GM18507 (cell line): Measurements from ENCODE around the gene TMEM80.

Experiments
- DNase-seq: peaks from one replicate; pipeline ENCODE4 v3.0.0; 2011; ENCODE audit warnings: low read depth; ENCODE audit not compliant: insufficient read length; ENCODE audit errors: extremely low spot score
- FAIRE-seq: peaks from 2 replicates; lab custom pipeline; 2011; peaks lifted over from hg19 to GRCh38; lab: Jason Lieb, UNC

Gene TMEM80

DNA sequence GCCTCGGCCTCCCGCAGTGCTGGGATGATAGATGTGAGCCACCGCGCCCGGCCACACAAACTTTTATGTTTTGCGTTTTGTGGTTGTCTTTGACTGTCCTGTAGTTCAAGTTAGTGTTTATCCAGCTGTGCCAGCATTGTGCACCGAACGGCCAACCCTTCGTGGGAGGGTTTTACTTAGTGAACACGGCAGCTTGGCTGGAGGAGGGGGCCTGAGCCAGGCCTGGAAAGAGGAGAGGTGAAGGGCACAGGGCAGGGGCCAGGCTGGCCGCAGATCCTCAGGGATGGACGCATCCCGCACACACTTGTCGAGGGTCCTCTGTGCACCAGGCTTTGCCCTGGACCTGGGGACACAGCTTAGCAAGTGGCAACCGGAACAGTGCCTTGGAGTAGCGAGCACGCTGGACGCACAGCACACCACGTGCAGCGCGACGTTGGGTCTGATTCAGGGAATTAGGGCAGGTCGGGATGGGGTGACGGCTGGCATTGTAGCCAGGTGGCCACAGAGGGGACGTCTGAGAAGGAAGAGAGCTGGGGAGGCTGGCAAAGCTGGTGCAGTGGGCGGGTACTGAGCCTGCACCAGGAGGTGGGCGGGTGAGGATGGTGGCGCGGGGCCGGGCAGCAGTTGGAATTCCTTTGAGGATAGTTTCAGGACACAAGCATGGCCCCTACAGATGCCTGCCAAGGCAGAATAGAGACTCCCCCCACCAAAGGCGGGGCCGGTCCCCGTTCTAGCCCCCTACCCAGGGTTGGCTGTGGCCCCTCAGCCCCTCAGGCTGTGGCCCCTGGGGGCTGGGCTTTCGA is 23.8 kb downstream of the TMEM80 start:
- FAIRE-seq, result no peak
- DNase-seq, result no peak

DNA sequence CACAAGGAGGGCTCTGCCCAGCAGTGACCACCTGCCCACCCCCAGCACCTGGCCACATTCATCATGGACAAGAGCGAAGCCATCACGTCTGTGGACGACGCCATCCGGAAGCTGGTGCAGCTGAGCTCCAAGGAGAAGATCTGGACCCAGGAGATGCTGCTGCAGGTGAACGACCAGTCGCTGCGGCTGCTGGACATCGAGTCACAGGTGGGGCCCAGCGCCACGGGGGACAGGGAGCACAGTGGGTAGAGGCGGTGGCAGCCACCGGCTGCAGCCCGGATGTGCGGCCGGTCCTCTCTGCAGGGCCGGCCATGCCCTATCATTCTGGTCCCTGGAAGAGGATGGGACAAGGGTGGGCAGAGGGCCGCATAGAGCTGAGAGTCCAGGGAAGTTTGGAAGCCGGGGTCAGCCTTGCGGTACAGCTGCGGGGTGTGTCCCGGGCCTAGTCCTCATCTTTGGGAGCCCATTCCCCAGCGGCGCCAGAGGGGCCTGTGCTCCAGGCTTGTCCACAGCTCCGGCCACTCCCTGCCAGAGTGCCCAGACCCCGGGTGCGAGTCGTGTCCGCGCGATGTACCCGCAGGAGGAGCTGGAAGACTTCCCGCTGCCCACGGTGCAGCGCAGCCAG is 24.5 kb downstream of the TMEM80 start:
- FAIRE-seq (no peak), DNase-seq (no peak)

DNA sequence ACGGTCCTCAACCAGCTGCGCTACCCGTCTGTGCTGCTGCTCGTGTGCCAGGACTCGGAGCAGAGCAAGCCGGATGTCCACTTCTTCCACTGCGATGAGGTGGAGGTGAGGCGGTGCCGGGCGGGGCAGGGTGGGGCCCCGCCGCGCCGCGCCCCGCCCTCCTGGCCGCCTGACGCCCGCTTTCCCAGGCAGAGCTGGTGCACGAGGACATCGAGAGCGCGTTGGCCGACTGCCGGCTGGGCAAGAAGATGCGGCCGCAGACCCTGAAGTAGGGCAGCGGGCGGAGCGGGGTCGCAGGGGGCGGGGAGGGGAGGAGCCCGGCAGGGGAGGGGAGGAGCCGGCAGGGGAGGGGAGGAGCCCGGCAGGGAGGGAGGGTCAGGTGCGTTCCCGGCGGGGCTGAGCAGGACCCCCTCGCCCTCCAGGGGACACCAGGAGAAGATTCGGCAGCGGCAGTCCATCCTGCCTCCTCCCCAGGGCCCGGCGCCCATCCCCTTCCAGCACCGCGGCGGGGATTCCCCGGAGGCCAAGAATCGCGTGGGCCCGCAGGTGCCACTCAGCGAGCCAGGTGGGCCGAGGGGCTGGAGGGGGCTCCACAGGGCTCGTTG is 25.1 kb downstream of the TMEM80 start:
- no peak for FAIRE-seq
- DNase-seq, result no peak

DNA sequence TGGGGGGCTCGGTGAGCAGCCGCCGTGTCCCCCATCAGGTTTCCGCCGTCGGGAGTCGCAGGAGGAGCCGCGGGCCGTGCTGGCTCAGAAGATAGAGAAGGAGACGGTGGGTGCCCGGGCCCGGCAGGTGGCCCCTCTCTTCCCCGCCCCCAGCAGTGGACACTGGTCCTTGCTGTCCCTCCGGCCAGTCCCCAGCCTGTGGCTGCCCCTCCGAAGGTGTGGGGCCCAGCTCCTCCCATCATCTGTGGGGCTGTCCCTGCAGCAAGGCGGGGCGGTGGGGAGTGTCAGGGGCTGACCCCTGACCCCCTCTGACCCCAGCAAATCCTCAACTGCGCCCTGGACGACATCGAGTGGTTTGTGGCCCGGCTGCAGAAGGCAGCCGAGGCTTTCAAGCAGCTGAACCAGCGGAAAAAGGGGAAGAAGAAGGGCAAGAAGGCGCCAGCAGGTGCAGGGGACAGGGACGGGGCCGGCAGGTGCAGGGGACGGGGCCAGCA is 25.7 kb downstream of the TMEM80 start:
- DNase-seq (no peak), FAIRE-seq (no peak)

DNA sequence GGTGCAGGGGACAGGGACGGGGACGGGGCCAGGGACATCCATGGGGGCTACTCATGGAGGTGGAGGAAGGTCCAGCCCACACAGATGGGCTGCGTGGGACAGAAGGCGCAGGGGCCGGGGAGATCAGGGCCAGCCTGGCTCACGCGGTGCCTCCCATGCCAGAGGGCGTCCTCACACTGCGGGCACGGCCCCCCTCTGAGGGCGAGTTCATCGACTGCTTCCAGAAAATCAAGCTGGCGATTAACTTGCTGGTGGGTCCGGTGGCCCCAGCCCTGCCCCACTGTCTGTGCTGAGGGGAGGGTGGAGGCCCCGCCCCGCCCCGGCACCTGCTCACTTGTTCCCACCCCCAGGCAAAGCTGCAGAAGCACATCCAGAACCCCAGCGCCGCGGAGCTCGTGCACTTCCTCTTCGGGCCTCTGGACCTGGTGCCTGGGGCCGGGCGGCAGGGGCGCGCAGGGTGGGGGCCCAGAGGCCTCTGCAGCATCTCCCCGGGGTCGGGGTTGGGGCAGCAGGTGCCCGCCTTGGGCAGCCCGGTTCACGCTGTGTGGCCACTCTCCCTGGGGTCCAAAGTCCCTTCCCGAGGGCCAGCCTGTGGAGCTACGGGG is 26.2 kb downstream of the TMEM80 start:
- DNase-seq, result no peak
- FAIRE-seq, result no peak

DNA sequence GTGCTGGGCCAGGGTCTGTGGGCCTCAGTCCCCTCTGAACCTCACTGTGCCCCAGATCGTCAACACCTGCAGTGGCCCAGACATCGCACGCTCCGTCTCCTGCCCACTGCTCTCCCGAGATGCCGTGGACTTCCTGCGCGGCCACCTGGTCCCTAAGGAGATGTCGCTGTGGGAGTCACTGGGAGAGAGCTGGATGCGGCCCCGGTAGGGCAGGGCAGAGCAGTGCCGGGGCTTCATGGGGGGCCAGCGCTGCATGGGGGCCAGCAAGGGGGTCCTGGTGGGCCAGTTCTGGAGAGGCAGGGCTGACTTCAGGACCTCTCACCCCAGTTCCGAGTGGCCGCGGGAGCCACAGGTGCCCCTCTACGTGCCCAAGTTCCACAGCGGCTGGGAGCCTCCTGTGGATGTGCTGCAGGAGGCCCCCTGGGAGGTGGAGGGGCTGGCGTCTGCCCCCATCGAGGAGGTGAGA is 26.8 kb downstream of the TMEM80 start:
- DNase-seq, result no peak
- no peak for FAIRE-seq

DNA sequence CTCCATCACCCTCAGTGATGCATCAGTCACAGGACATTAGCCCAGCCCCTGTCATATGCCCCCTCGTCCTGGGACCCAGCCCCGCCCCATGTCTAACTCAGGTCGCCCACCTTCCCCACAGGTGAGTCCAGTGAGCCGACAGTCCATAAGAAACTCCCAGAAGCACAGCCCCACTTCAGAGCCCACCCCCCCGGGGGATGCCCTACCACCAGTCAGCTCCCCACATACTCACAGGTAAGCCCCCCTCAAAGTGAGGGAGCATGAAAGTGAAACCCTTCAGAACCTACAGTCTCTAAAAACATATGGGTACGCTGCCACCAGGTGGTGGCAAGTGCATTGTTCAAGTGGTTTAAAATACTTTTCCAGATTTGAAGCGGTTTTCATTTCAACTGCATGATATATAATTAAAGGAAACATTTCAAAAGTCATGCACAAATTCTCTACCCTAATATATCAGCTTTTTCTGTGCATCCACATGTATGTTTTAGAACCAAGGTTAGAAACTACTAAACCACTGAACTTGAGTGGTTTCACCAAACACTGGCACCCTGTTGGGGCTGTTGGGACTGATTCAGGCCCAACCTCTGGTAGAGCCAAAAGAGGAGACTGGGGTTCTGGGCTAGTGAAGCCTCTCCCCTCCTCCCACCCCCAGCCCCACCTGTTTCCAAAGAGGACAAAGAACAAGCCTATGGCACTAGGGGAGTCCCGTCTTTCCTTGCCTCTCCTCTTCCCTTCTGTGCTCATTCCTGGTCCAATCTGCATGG is 27.7 kb downstream of the TMEM80 start:
- FAIRE-seq (peak; percentile 91), DNase-seq (no peak)

DNA sequence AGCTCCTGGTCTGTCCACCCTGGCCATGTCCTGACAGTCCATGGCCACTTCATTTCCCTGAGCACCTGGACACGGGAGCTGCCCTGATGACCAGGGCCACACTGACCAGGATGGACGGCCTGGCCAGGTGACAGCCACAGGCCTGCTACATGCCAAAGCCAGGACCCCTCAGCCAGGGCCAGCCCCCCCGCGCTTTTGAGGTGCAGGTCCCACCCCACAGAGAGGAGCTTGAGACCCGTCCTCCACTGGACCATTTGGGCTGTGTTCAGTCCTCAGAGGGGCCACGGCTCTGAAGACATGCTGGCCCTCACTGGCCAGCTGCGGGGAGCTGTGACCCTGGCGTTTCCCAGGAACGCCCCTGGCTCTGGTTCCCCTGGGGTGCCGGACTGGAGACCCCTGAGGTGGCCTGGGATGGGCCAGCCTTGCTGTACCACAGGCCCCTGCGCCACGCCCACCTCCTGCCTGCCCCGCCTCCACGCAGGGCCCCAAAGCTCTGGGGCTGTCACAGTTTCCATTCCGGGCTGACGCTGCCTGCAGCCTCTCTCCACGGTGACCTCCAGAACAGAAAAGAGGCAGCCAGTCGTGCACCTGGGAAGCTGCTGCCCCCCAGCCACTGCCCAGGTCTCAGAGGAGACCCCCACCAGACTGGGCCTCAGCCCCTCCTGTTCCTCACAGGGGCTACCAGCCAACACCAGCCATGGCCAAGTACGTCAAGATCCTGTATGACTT is 28.6 kb downstream of the TMEM80 start:
- FAIRE-seq (no peak), DNase-seq (no peak)

DNA sequence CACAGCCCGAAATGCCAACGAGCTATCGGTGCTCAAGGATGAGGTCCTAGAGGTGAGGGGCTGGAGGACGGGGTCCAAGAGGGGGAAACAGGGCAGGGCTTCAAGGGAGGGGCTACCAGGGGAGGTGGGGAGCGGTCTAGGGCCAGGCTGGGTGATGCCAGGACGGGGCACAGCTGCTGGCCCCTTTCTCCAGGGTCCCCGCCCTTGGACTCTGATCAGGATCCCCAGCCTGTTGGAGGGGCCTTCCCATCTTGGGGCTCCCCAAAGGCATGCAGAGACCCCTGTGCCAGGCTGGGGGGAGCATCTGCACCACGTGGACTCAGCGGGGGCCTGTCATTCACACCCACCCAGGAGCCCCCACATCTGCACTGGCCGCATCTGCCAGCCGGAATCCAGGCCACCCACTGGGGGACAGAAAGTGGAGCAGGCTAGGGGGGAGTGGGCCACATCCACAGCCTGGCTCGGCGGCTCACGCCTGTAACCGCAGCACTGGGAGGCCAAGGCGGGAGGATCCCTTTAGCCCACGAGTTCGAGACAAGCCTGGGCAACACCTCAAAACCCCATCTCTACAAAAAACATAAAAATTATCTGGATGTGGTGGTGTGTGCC is 29.3 kb downstream of the TMEM80 start:
- no peak for FAIRE-seq

DNA sequence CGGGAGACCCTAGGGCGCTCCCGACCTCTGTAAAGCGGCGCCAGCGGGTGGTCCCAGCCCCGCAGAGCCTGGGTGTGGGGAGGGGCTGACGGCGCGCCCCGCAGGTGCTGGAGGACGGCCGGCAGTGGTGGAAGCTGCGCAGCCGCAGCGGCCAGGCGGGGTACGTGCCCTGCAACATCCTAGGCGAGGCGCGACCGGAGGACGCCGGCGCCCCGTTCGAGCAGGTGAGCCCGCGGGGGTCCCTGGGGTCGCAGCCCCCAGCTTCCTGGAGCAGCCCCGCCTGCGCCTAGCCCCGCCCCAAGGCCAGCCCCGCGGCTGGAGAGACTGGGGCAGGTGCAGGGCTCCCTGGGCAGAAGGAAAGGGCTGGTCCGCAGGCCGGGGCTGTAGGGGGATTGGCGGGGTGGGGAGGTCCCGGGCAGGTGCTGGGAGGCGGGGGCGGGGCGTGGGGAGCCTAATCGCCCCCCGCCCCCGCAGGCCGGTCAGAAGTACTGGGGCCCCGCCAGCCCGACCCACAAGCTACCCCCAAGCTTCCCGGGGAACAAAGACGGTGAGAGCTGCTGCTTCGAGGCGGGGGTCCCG is 30.1 kb downstream of the TMEM80 start:
- FAIRE-seq (no peak), DNase-seq (no peak)

More for the DNA sequence above, 29.3 kb downstream of the TMEM80 start:
- DNase-seq, result no peak

DNA sequence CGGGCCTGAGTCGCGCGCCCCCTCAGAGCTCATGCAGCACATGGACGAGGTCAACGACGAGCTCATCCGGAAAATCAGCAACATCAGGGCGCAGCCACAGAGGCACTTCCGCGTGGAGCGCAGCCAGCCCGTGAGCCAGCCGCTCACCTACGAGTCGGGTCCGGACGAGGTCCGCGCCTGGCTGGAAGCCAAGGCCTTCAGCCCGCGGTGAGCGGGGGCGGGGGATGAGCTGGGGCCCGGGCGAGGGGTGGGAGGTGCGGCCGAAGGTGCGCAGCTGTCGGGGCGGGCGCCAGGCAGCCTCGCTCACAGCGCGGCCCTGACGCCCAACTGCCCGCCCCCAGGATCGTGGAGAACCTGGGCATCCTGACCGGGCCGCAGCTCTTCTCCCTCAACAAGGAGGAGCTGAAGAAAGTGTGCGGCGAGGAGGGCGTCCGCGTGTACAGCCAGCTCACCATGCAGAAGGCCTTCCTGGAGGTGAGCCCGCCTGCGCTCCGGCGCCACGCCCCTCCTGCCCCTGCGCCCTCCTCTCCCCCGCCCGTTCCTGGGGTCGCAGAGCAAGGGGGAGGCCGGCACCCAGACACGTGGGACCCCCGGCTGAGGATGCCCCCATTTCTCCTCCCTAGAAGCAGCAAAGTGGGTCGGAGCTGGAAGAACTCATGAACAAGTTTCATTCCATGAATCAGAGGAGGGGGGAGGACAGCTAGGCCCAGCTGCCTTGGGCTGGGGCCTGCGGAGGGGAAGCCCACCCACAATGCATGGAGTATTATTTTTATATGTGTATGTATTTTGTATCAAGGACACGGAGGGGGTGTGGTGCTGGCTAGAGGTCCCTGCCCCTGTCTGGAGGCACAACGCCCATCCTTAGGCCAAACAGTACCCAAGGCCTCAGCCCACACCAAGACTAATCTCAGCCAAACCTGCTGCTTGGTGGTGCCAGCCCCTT is 30.9 kb downstream of the TMEM80 start:
- FAIRE-seq (peak; percentile 76), DNase-seq (no peak)

DNA sequence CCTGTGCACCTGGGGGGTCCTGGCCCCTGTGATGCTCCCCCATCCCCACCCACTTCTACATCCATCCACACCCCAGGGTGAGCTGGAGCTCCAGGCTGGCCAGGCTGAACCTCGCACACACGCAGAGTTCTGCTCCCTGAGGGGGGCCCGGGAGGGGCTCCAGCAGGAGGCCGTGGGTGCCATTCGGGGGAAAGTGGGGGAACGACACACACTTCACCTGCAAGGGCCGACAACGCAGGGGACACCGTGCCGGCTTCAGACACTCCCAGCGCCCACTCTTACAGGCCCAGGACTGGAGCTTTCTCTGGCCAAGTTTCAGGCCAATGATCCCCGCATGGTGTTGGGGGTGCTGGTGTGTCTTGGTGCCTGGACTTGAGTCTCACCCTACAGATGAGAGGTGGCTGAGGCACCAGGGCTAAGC is 31.7 kb downstream of the TMEM80 start:
- FAIRE-seq (no peak), DNase-seq (no peak)

DNA sequence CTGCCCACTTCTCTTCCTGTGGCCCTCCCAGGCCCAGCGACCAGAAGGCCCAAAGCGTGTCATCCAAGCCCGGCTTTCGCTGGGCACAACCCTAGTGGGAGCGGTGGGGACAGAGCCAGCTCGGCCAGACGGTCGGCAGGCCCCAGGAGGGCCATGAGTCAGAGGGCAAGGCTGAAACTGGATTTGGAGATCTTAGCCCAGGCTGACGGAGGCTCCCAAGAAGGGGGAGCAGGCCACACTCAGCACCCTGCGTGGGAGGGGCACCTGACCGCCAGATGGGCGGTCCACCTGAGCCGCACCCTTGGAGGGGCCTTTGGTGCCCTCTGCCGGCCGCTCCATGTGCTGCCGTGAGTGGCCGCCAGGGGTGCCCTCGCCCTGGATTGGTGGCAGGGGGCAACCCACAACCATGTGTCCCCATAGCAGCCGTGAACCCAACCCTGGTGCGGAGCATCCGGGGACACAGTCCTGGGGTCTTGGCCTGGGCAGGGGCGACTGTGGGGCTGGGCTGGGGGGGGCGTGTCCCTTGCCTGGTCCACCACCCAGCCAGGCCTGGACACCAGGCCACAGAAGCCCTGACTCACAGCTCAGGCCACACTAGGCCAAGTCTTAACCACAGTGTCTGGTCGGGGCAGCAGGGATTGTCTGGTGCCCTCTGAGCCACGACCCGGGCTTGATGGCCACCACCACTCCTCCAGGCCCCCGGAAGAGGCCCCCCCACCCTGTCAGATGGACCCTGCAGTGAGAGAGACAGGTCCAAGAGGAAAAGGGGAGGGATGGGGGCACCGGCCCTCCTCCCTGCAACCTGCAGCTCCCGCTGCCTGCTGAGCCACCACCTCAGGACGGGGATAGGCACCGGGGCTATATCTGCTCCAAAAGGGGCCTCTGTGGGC is 32.5 kb downstream of the TMEM80 start:
- peak; percentile 76 for FAIRE-seq
- DNase-seq, result peak; percentile 83

DNA sequence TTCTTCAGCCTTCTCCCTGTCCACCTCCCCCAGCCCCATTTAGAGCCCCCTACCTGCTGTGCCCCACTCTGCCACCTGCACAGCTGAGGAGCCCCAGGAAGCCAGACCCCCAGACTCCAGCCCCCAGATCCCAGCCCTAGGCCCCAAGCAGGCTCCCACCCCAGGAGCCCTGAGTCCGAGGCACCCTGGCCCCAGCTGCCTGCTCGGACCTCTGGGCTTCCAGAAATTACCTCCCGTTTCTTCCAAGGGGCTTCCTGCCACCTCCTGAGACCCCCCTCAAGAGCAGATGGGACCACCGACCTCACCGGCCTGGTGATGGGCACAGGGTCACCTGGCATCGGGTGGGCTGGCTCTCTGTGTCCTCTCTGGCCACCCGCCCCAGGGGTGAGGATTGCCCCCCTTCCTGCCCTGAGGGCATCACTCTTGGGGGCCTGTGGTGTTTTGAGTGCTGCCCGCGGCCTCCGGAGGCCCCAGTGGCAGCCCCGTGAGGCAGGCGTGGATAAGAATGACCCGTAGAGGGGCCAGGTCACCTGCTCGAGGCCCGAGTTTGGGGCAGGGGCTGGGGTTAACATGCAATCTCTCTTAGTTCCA is 33.4 kb downstream of the TMEM80 start:
- FAIRE-seq (no peak), DNase-seq (no peak)

DNA sequence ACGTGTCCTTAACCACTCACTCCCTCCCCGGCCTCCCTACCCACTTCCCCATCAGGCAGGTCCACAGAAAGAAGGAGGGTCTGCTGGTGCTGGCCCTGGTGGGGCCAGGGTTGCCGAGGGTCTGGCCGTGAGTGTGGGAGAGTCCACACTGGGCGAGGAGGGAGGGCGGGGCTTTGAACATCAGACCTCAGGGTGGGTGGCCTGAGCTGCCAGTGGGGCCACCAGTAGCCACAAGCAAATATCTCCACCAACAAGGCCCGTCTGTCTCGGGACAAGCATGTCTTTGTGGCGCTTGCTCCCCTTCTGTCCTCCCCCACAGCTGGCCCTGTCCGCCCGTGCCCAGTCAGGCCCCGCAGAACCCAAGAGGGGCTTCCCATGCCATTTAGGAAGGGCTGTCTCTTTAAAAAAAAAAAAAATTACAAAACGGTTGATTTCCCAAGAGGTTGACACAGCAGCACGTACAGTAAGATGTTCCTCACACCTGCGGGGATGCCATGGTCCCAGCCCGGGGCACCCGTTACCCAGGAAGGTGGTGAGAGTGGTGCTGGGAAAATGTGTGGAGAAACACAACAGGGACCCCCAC is 34.0 kb downstream of the TMEM80 start:
- DNase-seq, result no peak
- no peak for FAIRE-seq
